HG03060 (cell line): ENCODE results near the gene VCP.
"Not testable (repeated sequence)": the region's sequence is repeated elsewhere in the genome, so short reads cannot be mapped to it uniquely, and the experiment has no call there.

Experiments used
- ATAC-seq: cut with Tn5 transposase; IDR thresholded peaks from one replicate; pipeline ENCODE4 v1.9.1; 2021; ENCODE audit warnings: low read depth, moderate number of reproducible peaks; ENCODE audit not compliant: unreplicated experiment

Gene VCP

GRCh38 chr9:35027374-35027773 is 45.1 kb downstream of the VCP start:
- no peak for ATAC-seq

- no peak for ATAC-seq
These were observed 45.8 kb downstream of the VCP start for GRCh38 chr9:35026671-35027070.

- ATAC-seq, result not testable (repeated sequence)
These were observed 49.0 kb downstream of the VCP start for GRCh38 chr9:35023443-35023842.

GRCh38 chr9:35014517-35014916 is 57.9 kb downstream of the VCP start:
- no peak for ATAC-seq

GRCh38 chr9:35010351-35010958 is 62.0 kb downstream of the VCP start:
- ATAC-seq, result no peak
